GM18867 (cell line): ENCODE measurements around the gene LMCD1.

Experiments
- ATAC-seq: cut with Tn5 transposase; IDR thresholded peaks from one replicate; pipeline ENCODE4 v1.9.1; 2021; ENCODE audit warnings: mild to moderate bottlenecking, moderate library complexity; ENCODE audit not compliant: unreplicated experiment

LMCD1 gene

GRCh38 chr3:8530581-8530980 lies 29.0 kb downstream of the LMCD1 start:
- no peak for ATAC-seq

GRCh38 chr3:8532251-8532871 lies 30.7 kb downstream of the LMCD1 start:
- no peak for ATAC-seq

GRCh38 chr3:8536096-8537056 lies 34.8 kb downstream of the LMCD1 start:
- ATAC-seq: no peak

GRCh38 chr3:8537440-8537839 lies 35.8 kb downstream of the LMCD1 start:
- no peak for ATAC-seq

GRCh38 chr3:8538223-8538622 lies 36.6 kb downstream of the LMCD1 start:
- no peak for ATAC-seq

GRCh38 chr3:8538913-8539312 lies 37.3 kb downstream of the LMCD1 start:
- no peak for ATAC-seq

GRCh38 chr3:8539419-8539818 lies 37.8 kb downstream of the LMCD1 start:
- ATAC-seq: no peak

- no peak for ATAC-seq
These were observed 38.8 kb downstream of the LMCD1 start for GRCh38 chr3:8540456-8540855.

GRCh38 chr3:8541486-8541885 lies 39.9 kb downstream of the LMCD1 start:
- ATAC-seq: no peak

GRCh38 chr3:8542190-8543135 lies 40.8 kb downstream of the LMCD1 start:
- no peak for ATAC-seq

- no peak for ATAC-seq
These were observed 45.0 kb downstream of the LMCD1 start for GRCh38 chr3:8546609-8547008.

- ATAC-seq: no peak
These were observed 47.1 kb downstream of the LMCD1 start for GRCh38 chr3:8548502-8549275.

- ATAC-seq: no peak
These were observed 47.7 kb downstream of the LMCD1 start for GRCh38 chr3:8549354-8549753.

- ATAC-seq: no peak
These were observed 49.0 kb downstream of the LMCD1 start for GRCh38 chr3:8550611-8551010.

- no peak for ATAC-seq
These were observed 50.7 kb downstream of the LMCD1 start for GRCh38 chr3:8552223-8552762.

GRCh38 chr3:8553405-8553804 lies 51.8 kb downstream of the LMCD1 start:
- no peak for ATAC-seq

GRCh38 chr3:8554696-8555095 lies 53.1 kb downstream of the LMCD1 start:
- no peak for ATAC-seq

- ATAC-seq: no peak
These were observed 53.6 kb downstream of the LMCD1 start for GRCh38 chr3:8555113-8555661.

GRCh38 chr3:8555725-8556472 lies 54.3 kb downstream of the LMCD1 start:
- ATAC-seq: no peak
